Vagina (tissue), 2 donors: ENCODE results near the gene NEK7. TPM values are rescaled to one million over a fixed set of nuclear protein-coding genes. Genes with fewer than 3 reads are reported as not detected.

ENCODE experiments used
- DNase-seq, 2 donors: peaks; one replicate each; pipeline ENCODE4 v3.0.0-alpha.2; 2017; ENCODE audit errors: extremely low spot score in 2 of 2
- H3K27ac ChIP-seq: fragments of 200-600 bp; sonication (generic); one replicate; pipeline ENCODE4 v1.5.1; 2019
- H3K27me3 ChIP-seq: fragments of 200-600 bp; sonication (generic); one replicate; pipeline ENCODE4 v1.5.1; 2019
- H3K36me3 ChIP-seq, 2 donors: fragments of 200-600 bp; sonication (generic); one replicate each; pipeline ENCODE4 v1.5.1; 2017 to 2019
- H3K4me1 ChIP-seq: fragments of 200-600 bp; sonication (generic); one replicate; pipeline ENCODE4 v1.5.1; 2019
- H3K4me3 ChIP-seq, 2 donors: fragments of 200-600 bp; sonication (generic); 1 replicate in 1 of 2; 2 replicates in 1 of 2; pipeline ENCODE4 v1.5.1; 2016 to 2019
- H3K9me3 ChIP-seq: fragments of 200-600 bp; sonication (generic); one replicate; pipeline ENCODE4 v1.5.1; 2019
- CTCF ChIP-seq, 3 experiments: fragments of 450-650 bp in 2 of 3; fragments of 200-600 bp in 1 of 3; sonication (generic) in 1 of 3; IDR thresholded peaks; one replicate each; pipeline ENCODE4 v1.5.1; 2017 to 2019; ENCODE audit warnings: antibody characterized with exemption in 3 of 3, mild to moderate bottlenecking in 2 of 3, moderate library complexity in 2 of 3
- POLR2A ChIP-seq, 2 donors: fragments of 450-650 bp; IDR thresholded peaks; one replicate each; pipeline ENCODE4 v1.6.1; 2017; ENCODE audit warnings: antibody characterized with exemption in 2 of 2, mild to moderate bottlenecking in 2 of 2, moderate library complexity in 2 of 2
- POLR2AphosphoS5 ChIP-seq, 2 donors: sonication (generic); formaldehyde crosslinking; IDR thresholded peaks; one replicate each; pipeline ENCODE4 v1.9.0; 2017; ENCODE audit warnings: antibody characterized with exemption in 2 of 2, mild to moderate bottlenecking in 2 of 2, low read depth in 1 of 2; ENCODE audit not compliant: insufficient read depth in 1 of 2
- intact Hi-C: fragments of 100-400 bp; cut with DNase I; formaldehyde crosslinking; loops from one replicate; pipeline ENCODE4 v1.15.1; 2023
- total RNA-seq: library from RNA; depleted of rRNA; stranded (reverse); fragments of >200 nt; gene quantifications from one replicate; pipeline ENCODE4 v1.2.3, GENCODE V29; 2016

NEK7 gene
- total RNA-seq, 1 donor from 2014 or later = 99.4 TPM

DNA sequence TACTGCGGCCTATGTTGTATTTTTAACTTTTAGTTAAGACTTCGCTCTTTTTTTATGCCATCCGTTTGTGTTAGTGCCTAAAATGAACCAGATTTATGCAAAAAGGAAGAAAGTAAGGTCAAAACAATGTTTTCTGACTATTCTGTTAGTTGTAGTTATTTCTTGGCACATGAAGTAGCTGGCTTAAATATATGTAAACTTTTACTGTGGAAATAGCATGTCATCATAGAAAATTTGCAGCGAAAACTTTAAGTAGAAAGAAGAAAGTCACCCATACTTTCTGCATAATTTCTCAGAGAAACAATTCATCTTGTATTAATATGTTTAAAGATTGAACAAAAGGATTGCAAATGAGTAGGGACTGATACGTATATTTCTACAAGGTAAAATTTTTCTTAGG lies 106.4 kb downstream of the NEK7 start:
- peaks cover 0 to 9% of the 10 kb centered on the region in 2 donors for H3K36me3 ChIP-seq
- no peaks in the 10 kb centered on the region for H3K27me3 ChIP-seq
- H3K27ac ChIP-seq = no peak overlapping the region
- peaks cover 7% of the 10 kb centered on the region for H3K4me1 ChIP-seq
- TF ChIP-seq CTCF (IDR thresholded peaks at IDR 0.05) = no peak
- no peak for DNase-seq
- H3K4me3 ChIP-seq = no peak overlapping the region
- intact Hi-C loops = no loop called here
- no peaks in the 10 kb centered on the region for H3K9me3 ChIP-seq

GRCh38 chr1:198264282-198264681 lies 107.5 kb downstream of the NEK7 start:
- no peaks in the 10 kb centered on the region for H3K4me1 ChIP-seq
- no peak for DNase-seq
- H3K36me3 ChIP-seq = peaks cover 0 to 9% of the 10 kb centered on the region in 2 donors
- intact Hi-C loops = no loop called here
- H3K27me3 ChIP-seq = no peaks in the 10 kb centered on the region
- no peak overlapping the region for H3K4me3 ChIP-seq
- TF ChIP-seq CTCF (IDR thresholded peaks at IDR 0.05) = no peak
- no peak for TF ChIP-seq POLR2A (IDR thresholded peaks at IDR 0.05)
- no peak for TF ChIP-seq POLR2AphosphoS5 (IDR thresholded peaks at IDR 0.05; ENCODE audit: insufficient read depth in 1 of 2, low read depth in 1 of 2)
- H3K27ac ChIP-seq = no peak overlapping the region
- H3K9me3 ChIP-seq = no peaks in the 10 kb centered on the region

DNA sequence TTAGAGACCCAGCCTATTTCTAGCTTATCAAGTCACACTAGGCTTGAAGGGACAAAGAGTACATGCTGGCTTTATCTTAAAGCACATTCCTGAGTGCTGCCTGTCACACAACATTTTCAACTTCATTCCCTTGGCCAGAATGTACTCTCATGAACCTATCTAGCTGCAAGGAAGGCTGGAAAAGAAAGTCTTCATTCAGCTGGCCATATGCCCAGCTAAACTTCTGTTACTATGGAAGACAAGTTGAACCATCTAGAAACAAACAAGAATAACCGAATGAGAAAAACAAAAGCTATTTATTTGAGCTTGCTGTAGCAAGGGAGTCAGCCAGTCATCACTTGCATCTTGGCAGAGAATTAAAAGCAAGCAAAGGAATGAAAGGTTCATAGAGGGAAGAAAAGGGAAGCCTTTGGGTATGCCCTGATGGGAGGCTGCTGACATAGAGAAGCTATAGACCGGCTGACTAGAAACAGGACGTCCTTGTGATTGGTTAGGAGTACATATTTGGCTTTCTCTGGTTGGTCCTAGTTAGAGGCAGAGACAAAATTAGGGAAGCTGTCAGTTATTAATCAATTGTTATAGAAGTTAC lies 108.4 kb downstream of the NEK7 start:
- intact Hi-C loops = no loop called here
- no peaks in the 10 kb centered on the region for H3K4me1 ChIP-seq
- H3K4me3 ChIP-seq = no peak overlapping the region
- no peak overlapping the region for H3K27ac ChIP-seq
- no peak for DNase-seq
- H3K27me3 ChIP-seq = no peaks in the 10 kb centered on the region
- no peaks in the 10 kb centered on the region for H3K9me3 ChIP-seq
- TF ChIP-seq POLR2AphosphoS5 (IDR thresholded peaks at IDR 0.05; ENCODE audit: insufficient read depth in 1 of 2, low read depth in 1 of 2) = no peak
- TF ChIP-seq CTCF (IDR thresholded peaks at IDR 0.05) = no peak
- no peak for TF ChIP-seq POLR2A (IDR thresholded peaks at IDR 0.05)
- H3K36me3 ChIP-seq = peaks cover 0 to 9% of the 10 kb centered on the region in 2 donors

GRCh38 chr1:198267056-198267455 lies 110.3 kb downstream of the NEK7 start:
- DNase-seq = no peak
- no peaks in the 10 kb centered on the region for H3K4me1 ChIP-seq
- intact Hi-C loops = no loop called here
- TF ChIP-seq CTCF (IDR thresholded peaks at IDR 0.05) (no peak), POLR2A (IDR thresholded peaks at IDR 0.05) (no peak), POLR2AphosphoS5 (IDR thresholded peaks at IDR 0.05; ENCODE audit: insufficient read depth in 1 of 2, low read depth in 1 of 2) (no peak)
- no peak overlapping the region for H3K4me3 ChIP-seq
- no peak overlapping the region for H3K27ac ChIP-seq
- H3K9me3 ChIP-seq = no peaks in the 10 kb centered on the region
- peaks cover 0 to 9% of the 10 kb centered on the region in 2 donors for H3K36me3 ChIP-seq
- no peaks in the 10 kb centered on the region for H3K27me3 ChIP-seq

GRCh38 chr1:198267921-198268320 lies 111.1 kb downstream of the NEK7 start:
- H3K27me3 ChIP-seq = no peaks in the 10 kb centered on the region
- no peak overlapping the region for H3K4me3 ChIP-seq
- H3K27ac ChIP-seq = no peak overlapping the region
- TF ChIP-seq POLR2AphosphoS5 (IDR thresholded peaks at IDR 0.05; ENCODE audit: insufficient read depth in 1 of 2, low read depth in 1 of 2) (no peak), POLR2A (IDR thresholded peaks at IDR 0.05) (no peak), CTCF (IDR thresholded peaks at IDR 0.05) (no peak)
- intact Hi-C loops = no loop called here
- no peaks in the 10 kb centered on the region for H3K4me1 ChIP-seq
- DNase-seq = no peak
- H3K36me3 ChIP-seq = peaks cover 0 to 9% of the 10 kb centered on the region in 2 donors
- no peaks in the 10 kb centered on the region for H3K9me3 ChIP-seq
